Keratinocyte (primary cell): ENCODE results near the gene DCHS1. TPM values are rescaled to one million over a fixed set of nuclear protein-coding genes. Genes with fewer than 3 reads are reported as not detected.
A peak's percentile ranks its signal among the peaks of the same experiment; 100 is the strongest.

ENCODE experiments used
- DNase-seq: peaks from one replicate; pipeline ENCODE4 v3.0.0-alpha.2; 2011; ENCODE audit warnings: low read depth, missing footprints, low spot score
- FAIRE-seq: peaks from 2 replicates; lab custom pipeline; 2011; peaks lifted over from hg19 to GRCh38; lab: Jason Lieb, UNC
- H2AFZ ChIP-seq: 2 replicates; pipeline ENCODE4 v1.6.0; 2012; ENCODE audit warnings: low read length, control low read depth, inconsistent platforms; ENCODE audit not compliant: control insufficient read depth
- H3K27ac ChIP-seq: 2 replicates; pipeline ENCODE4 v1.5.1; 2011; ENCODE audit warnings: low read length; ENCODE audit not compliant: control insufficient read depth, insufficient read depth
- H3K27me3 ChIP-seq: 3 replicates; pipeline ENCODE4 v1.6.0; 2011; ENCODE audit warnings: low read length; ENCODE audit not compliant: control insufficient read depth, insufficient read depth; ENCODE audit errors: extremely low read depth
- H3K36me3 ChIP-seq, 2 experiments: 2 replicates in 1 of 2; 3 replicates in 1 of 2; pipeline ENCODE4 v1.5.1; 2011; ENCODE audit warnings: low read length in 2 of 2, mild to moderate bottlenecking in 1 of 2; ENCODE audit not compliant: control insufficient read depth in 2 of 2, insufficient read depth in 2 of 2; ENCODE audit errors: extremely low read depth in 1 of 2
- H3K4me1 ChIP-seq: 3 replicates; pipeline ENCODE4 v1.5.1; 2011; ENCODE audit warnings: low read length; ENCODE audit not compliant: control insufficient read depth, insufficient read depth; ENCODE audit errors: extremely low read depth
- H3K4me2 ChIP-seq: 3 replicates; pipeline ENCODE4 v1.6.0; 2011; ENCODE audit warnings: low read depth, low read length; ENCODE audit not compliant: control insufficient read depth, insufficient read depth; ENCODE audit errors: extremely low read depth
- H3K4me3 ChIP-seq, 3 experiments: fragments of 200-600 bp in 1 of 3; sonication (generic) in 1 of 3; 2 replicates in 2 of 3; 3 replicates in 1 of 3; pipeline ENCODE4 v1.5.1; 2011 to 2016; ENCODE audit warnings: low read length in 3 of 3, mild to moderate bottlenecking in 3 of 3, control low read depth in 2 of 3, inconsistent platforms in 1 of 3, low read depth in 1 of 3, mixed read lengths in 1 of 3, mixed run types in 1 of 3, moderate library complexity in 1 of 3; ENCODE audit not compliant: control insufficient read depth in 2 of 3, insufficient read depth in 2 of 3; ENCODE audit errors: extremely low read depth in 1 of 3
- H3K79me2 ChIP-seq: 2 replicates; pipeline ENCODE4 v1.6.0; 2012; ENCODE audit warnings: low read length; ENCODE audit not compliant: control insufficient read depth, insufficient read depth
- H3K9ac ChIP-seq: 3 replicates; pipeline ENCODE4 v1.6.0; 2011; ENCODE audit warnings: low read length; ENCODE audit not compliant: control insufficient read depth, insufficient read depth; ENCODE audit errors: extremely low read depth
- H3K9me1 ChIP-seq: 3 replicates; pipeline ENCODE4 v1.6.0; 2011; ENCODE audit warnings: low read length; ENCODE audit not compliant: control insufficient read depth, insufficient read depth; ENCODE audit errors: extremely low read depth
- H3K9me3 ChIP-seq: 2 replicates; pipeline ENCODE4 v1.5.1; 2012; ENCODE audit warnings: low read depth, low read length; ENCODE audit not compliant: control insufficient read depth
- H4K20me1 ChIP-seq: 3 replicates; pipeline ENCODE4 v1.6.0; 2011; ENCODE audit warnings: low read length; ENCODE audit not compliant: control insufficient read depth, insufficient read depth; ENCODE audit errors: extremely low read depth
- CTCF ChIP-seq, 3 experiments: IDR thresholded peaks in 1 of 3; conservative IDR thresholded peaks in 1 of 3; optimal IDR thresholded peaks in 1 of 3; 2 replicates in 2 of 3; 3 replicates in 1 of 3; pipeline versions ENCODE3 to v1.5.1; 2011; ENCODE audit warnings: low read length in 3 of 3, mild to moderate bottlenecking in 3 of 3, moderate library complexity in 2 of 3, control low read depth in 1 of 3, inconsistent platforms in 1 of 3; ENCODE audit not compliant: insufficient read depth in 2 of 3; ENCODE audit errors: extremely low read depth in 1 of 3
- EZH2 ChIP-seq: IDR thresholded peaks from one replicate; pipeline ENCODE4 v1.6.1; 2012; ENCODE audit warnings: inconsistent platforms, mild to moderate bottlenecking, low read length, moderate library complexity
- dilution Hi-C: fragments of 300-500 bp; cut with MboI; formaldehyde crosslinking; loops from one replicate; pipeline ENCODE4 v1.7.0; 2020; ENCODE audit warnings: low sequenced_read_pairs; ENCODE audit not compliant: extremely low pct_ligation_motif_present
- polyA plus RNA-seq, 5 experiments: library from polyadenylated mRNA; depleted of rRNA in 3 of 5; stranded (reverse) in 3 of 5; stranded (forward) in 1 of 5; unstranded in 1 of 5; fragments of >200 nt; gene quantifications; 1 replicate in 1 of 5; 2 replicates in 3 of 5; 3 replicates in 1 of 5; pipeline versions ENCODE4 v1.2.1 to v1.2.3, GENCODE V29; 2011 to 2012; ENCODE audit warnings: missing spikeins in 2 of 5, low read depth in 1 of 5, low replicate concordance in 1 of 5

DCHS1 gene
- polyA plus RNA-seq, 1 donor (not counting 4 experiments of a cell fraction or from before 2014, with no cell fraction given): 0.03 TPM

- H3K4me2 ChIP-seq: no peak overlapping the region
- H3K79me2 ChIP-seq: no peaks in the 10 kb centered on the region
- H3K9ac ChIP-seq: no peak overlapping the region
- FAIRE-seq (no peak), DNase-seq (peak; percentile 5)
- no peak overlapping the region for H3K27ac ChIP-seq
- H4K20me1 ChIP-seq: no peaks in the 10 kb centered on the region
- H3K9me3 ChIP-seq: no peaks in the 10 kb centered on the region
- dilution Hi-C loops: no loop called here
- H3K27me3 ChIP-seq: no peaks in the 10 kb centered on the region
- TF ChIP-seq CTCF (optimal IDR thresholded peaks at IDR 0.05 in 1 of 3, IDR thresholded peaks at IDR 0.05 in 1 of 3, conservative IDR thresholded peaks at IDR 0.05 in 1 of 3; ENCODE audit: extremely low read depth in 1 of 3, insufficient read depth in 2 of 3, low read length in 3 of 3) (no peak), EZH2 (no peak)
- H3K4me1 ChIP-seq: peaks cover 5% of the 10 kb centered on the region
- no peaks in the 10 kb centered on the region for H3K9me1 ChIP-seq
- H2AFZ ChIP-seq: no peak overlapping the region
- H3K4me3 ChIP-seq: no peak overlapping the region
- no peaks in the 10 kb centered on the region for H3K36me3 ChIP-seq
Measured at GRCh38 chr11:6572215-6572614, 83.4 kb downstream of the DCHS1 start.

GRCh38 chr11:6571434-6572008, 84.1 kb downstream of the DCHS1 start:
- Histone ChIP-seq H3K9me3 (no peaks in the 10 kb centered on the region), H3K4me1 (peaks cover 5% of the 10 kb centered on the region), H3K27me3 (no peaks in the 10 kb centered on the region), H4K20me1 (no peaks in the 10 kb centered on the region), H3K27ac (no peak overlapping the region), H3K36me3 (no peaks in the 10 kb centered on the region), H2AFZ (no peak overlapping the region), H3K9ac (no peak overlapping the region), H3K4me3 (no peak overlapping the region), H3K79me2 (no peaks in the 10 kb centered on the region), H3K4me2 (no peak overlapping the region), H3K9me1 (no peaks in the 10 kb centered on the region)
- dilution Hi-C loops: no loop called here
- FAIRE-seq: no peak
- no peak for TF ChIP-seq CTCF (optimal IDR thresholded peaks at IDR 0.05 in 1 of 3, IDR thresholded peaks at IDR 0.05 in 1 of 3, conservative IDR thresholded peaks at IDR 0.05 in 1 of 3; ENCODE audit: extremely low read depth in 1 of 3, insufficient read depth in 2 of 3, low read length in 3 of 3)
- TF ChIP-seq EZH2: no peak
- no peak for DNase-seq

Other genes with a start within 250 kb of the DCHS1 start
- gene APBB1, start 236.7 kb downstream of the DCHS1 start, polyA plus RNA-seq: 3.7 to 7.4 TPM (median 5.0 TPM) in 3 replicates
- gene HPX, start 214.8 kb downstream of the DCHS1 start, polyA plus RNA-seq: 0.35 to 1.5 TPM (median 0.76 TPM) in 3 replicates
- gene TRIM3, start 181.9 kb downstream of the DCHS1 start, polyA plus RNA-seq: 9.7 to 12.6 TPM (median 10.3 TPM) in 3 replicates
- gene ARFIP2, start 174.5 kb downstream of the DCHS1 start, polyA plus RNA-seq: 65.2 to 89.3 TPM (median 66.3 TPM) in 3 replicates
- 32.9 to 39.7 TPM (median 34.1 TPM) in 3 replicates for gene TIMM10B, start 174.3 kb downstream of the DCHS1 start, polyA plus RNA-seq
- 2.1 to 3.5 TPM (median 2.9 TPM) in 3 replicates for gene DNHD1, start 158.5 kb downstream of the DCHS1 start, polyA plus RNA-seq
- 12.1 to 15.9 TPM (median 15.0 TPM) in 3 replicates for gene RRP8, start 52.2 kb downstream of the DCHS1 start, polyA plus RNA-seq
- gene ILK, start 52.0 kb downstream of the DCHS1 start, polyA plus RNA-seq: 103 to 164 TPM (median 117 TPM) in 3 replicates
- gene TAF10, start 43.6 kb downstream of the DCHS1 start, polyA plus RNA-seq: 120 to 181 TPM (median 165 TPM) in 3 replicates
- 34.8 to 61.3 TPM (median 55.3 TPM) in 3 replicates for gene TPP1, start 36.4 kb downstream of the DCHS1 start, polyA plus RNA-seq
- 52.1 to 96.3 TPM (median 81.0 TPM) in 3 replicates for gene MRPL17, start 27.5 kb upstream of the DCHS1 start, polyA plus RNA-seq
- gene OR2AG2, start 116.2 kb upstream of the DCHS1 start, polyA plus RNA-seq: 0.04 to 0.11 TPM (median 0.08 TPM) in 3 replicates
- gene OR2AG1, start 127.2 kb upstream of the DCHS1 start, polyA plus RNA-seq: not detected in 3 replicates
- gene OR6A2, start 143.9 kb upstream of the DCHS1 start, polyA plus RNA-seq: 0.05 to 0.09 TPM in 2 of 3 replicates, not detected in the other
- gene OR10A5, start 189.9 kb upstream of the DCHS1 start, polyA plus RNA-seq: not detected in 3 replicates
- not detected in 3 replicates for gene OR10A2, start 207.2 kb upstream of the DCHS1 start, polyA plus RNA-seq
- gene OR10A4, start 220.8 kb upstream of the DCHS1 start, polyA plus RNA-seq: not detected in 3 replicates
- gene OR2D2, start 236.7 kb upstream of the DCHS1 start, polyA plus RNA-seq: 0.10 to 0.14 TPM in 2 of 3 replicates, not detected in the other